HG02678 (cell line): Measurements from ENCODE around the gene HMX2.

Experiments
- ATAC-seq: cut with Tn5 transposase; IDR thresholded peaks from one replicate; pipeline ENCODE4 v1.9.1; 2021; ENCODE audit warnings: mild to moderate bottlenecking, moderate library complexity; ENCODE audit not compliant: unreplicated experiment

Gene HMX2

GRCh38 chr10:123147635-123148413 is at the start of gene HMX2:
Gene HMX2, plus strand, starts transcription at chr10:123148136. Its CDS starts 243 bp downstream, at chr10:123148379.
- ATAC-seq = no peak

DNA sequence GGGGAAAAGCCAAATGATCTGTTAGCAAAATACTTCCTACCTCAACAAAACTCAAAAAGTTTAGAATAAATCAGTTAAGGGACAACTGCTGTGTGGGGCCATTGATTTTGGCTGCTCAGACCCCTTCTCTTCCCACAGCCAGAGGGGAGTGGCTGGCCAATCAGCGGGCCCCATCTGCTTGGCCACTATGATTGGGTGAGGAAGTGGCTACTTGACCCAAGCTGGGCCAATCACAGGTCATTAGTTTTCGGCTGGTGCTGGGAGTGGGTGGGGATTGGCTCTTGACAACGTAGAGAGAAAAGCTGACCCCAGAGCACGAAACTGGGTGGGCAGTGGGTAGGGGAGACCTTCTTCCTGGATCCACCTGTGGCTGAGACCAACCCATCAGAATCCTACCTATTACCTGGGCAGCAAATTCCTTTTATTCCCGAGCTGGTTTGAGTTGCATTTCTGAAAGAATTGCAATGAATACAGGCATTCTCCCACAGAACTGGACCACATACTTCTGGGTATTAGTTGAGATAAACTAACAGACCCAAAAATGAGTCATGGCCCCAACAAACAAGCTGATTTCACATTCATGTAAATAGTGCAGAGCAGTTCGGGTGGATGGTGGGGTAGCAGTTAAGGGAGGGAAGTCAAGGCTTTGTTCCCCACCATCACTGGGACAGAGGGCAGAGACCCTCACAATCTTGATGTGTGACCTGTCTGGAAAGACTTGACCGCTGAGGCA is 47.7 kb upstream of the HMX2 start:
- no peak for ATAC-seq

DNA sequence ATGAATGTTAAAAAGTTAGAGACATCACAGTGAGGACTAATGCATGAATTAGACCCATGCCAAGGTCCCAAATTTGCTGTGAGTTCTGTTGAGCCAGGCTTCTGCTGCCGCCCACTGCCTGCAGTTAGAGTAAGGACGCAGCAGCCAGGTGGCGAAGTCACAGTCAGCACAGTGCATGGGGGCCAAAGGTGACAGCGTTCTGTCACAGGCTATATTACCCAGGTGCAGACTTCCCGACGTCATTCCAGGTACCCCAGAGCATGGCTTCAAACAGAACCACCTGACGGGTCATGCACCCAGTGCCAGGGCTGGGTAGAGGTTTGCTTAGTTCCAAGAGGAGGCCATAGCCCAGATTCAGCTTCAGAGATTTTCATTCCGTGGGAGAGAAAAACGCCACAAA is 46.1 kb upstream of the HMX2 start:
- no peak for ATAC-seq

DNA sequence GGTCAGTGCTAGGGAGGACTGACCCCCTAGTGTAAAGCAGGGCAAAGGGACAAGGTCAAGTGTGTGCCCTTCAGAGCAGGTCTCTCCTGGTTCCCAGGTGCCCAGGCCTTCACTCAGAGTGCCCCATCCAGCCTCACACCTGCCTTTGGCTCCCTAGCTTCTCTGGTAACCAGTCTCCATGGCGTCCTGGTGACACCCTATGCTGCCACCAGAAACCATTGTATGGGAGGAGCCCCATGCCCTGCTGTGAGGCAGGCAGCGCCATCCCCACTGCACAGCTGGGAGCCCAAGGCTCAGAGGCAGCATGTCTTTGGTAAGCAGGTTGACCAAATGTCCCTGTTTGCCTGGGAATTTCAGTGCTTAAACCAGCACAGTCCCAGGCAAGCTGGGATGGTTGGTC is 45.3 kb upstream of the HMX2 start:
- no peak for ATAC-seq

- ATAC-seq = no peak
Measured at GRCh38 chr10:123103944-123104343, 44.0 kb upstream of the HMX2 start.

GRCh38 chr10:123109466-123109865 is 38.5 kb upstream of the HMX2 start:
- ATAC-seq = no peak

- ATAC-seq = no peak
Measured at GRCh38 chr10:123117644-123118417, 30.1 kb upstream of the HMX2 start.

DNA sequence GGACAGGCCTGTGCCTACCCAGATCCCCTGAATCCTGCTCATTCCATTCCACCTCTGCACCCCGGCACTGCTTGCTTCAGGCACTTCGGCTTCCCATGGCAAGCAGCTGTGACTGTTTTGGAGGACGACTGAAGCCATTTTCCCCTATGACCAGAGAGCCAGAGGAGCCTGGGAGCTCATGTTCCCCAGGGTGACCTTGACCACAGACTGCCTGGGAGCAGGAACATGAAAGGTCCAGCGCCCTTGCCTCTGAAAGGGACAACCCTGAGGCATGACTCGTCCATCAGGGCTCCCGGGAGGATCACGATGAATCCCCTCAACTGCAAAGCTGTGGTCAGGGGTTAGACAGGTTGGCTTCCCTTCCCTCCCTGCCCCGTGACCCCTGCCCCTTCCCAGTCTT is 28.9 kb upstream of the HMX2 start:
- ATAC-seq = no peak

- ATAC-seq = no peak
Measured at GRCh38 chr10:123126246-123126645, 21.7 kb upstream of the HMX2 start.

- no peak for ATAC-seq
Measured at GRCh38 chr10:123129618-123130271, 18.2 kb upstream of the HMX2 start.

GRCh38 chr10:123132576-123133477 is 15.1 kb upstream of the HMX2 start:
- ATAC-seq = no peak

GRCh38 chr10:123133541-123134342 is 14.2 kb upstream of the HMX2 start:
- ATAC-seq = no peak

DNA sequence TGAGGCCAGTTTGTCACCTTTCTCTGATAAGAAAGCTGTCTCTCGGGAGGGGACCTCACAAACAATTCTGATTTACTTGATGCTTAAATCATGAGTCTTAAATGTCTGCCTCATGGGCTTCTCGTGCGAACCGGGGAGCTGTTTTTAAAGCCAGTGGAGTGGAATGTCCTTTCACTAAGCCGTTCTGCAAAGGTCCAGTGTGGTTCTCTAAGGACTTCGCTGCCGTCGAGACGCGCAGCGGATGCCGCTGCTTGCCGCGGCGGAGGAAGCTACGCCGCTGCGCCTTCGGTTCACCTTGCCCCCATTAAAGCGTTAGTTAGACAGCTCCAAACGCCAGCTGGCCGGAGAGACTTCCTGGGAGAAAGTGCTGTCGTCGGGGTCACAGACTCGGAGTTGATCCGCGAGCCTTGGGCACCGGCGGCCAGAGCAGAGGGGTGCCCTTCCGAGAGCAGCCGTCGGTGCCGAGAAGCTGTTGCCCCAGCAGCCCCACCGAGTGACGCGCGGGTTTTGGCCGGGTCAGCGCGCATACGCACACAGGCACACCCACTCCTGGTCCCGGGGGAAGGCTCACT is 13.5 kb upstream of the HMX2 start:
- ATAC-seq = no peak

GRCh38 chr10:123134915-123135414 is 13.0 kb upstream of the HMX2 start:
- no peak for ATAC-seq

GRCh38 chr10:123135415-123136141 is 12.4 kb upstream of the HMX2 start, which contains the start of gene HMX3:
Gene HMX3, plus strand, starts transcription at chr10:123135970. Its CDS starts 81 bp downstream, at chr10:123136051.
- ATAC-seq = no peak

- ATAC-seq = no peak
Measured at GRCh38 chr10:123136221-123136805, 11.6 kb upstream of the HMX2 start.

DNA sequence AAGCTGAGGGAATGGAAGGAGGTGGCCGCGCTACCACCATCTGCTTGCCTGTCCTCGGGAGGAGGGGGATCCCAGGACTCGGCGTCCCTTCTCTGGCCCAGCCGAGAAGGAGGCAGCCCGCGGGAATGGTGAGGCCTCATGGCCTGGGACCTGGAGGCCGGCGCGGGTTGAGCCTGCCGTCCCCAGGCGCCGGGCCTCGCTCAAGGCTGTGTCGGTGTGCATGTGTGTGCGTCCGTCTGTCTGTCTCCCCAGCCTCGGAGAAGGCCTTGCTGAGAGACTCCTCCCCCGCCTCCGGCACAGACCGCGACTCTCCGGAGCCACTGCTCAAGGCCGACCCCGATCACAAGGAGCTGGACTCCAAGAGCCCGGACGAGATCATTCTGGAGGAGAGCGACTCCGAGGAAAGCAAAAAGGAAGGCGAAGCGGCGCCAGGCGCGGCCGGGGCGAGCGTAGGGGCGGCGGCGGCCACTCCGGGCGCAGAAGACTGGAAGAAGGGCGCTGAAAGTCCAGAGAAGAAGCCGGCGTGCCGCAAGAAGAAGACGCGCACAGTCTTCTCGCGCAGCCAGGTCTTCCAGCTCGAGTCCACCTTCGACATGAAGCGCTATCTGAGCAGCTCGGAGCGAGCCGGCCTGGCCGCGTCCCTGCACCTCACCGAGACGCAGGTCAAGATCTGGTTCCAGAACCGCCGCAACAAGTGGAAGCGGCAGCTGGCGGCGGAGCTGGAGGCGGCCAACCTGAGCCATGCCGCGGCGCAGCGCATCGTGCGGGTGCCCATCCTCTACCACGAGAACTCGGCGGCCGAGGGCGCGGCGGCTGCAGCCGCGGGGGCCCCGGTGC is 10.9 kb upstream of the HMX2 start:
- ATAC-seq = no peak
